ENCODE results near the gene NKTR. TPM values are rescaled to one million over a fixed set of nuclear protein-coding genes. Genes with fewer than 3 reads are reported as not detected.

The NKTR gene
- polyA plus RNA-seq, 6 donors from 2014 or later: 6.2 to 21.9 (median 8.4) TPM

- DNase-seq (no peak), ATAC-seq (ENCODE audit: low read depth in 2 of 2) (no peak)
- no peaks in the 10 kb centered on the region for H3K9me3 Mint-ChIP-seq
- no peak overlapping the region for H3K4me3 Mint-ChIP-seq
- H3K4me1 Mint-ChIP-seq: peaks cover 0 to 2% (median 0%) of the 10 kb centered on the region in 3 donors
- no peak overlapping the region for H3K27ac Mint-ChIP-seq
- peaks cover 12 to 47% (median 30%) of the 10 kb centered on the region in 3 donors for H3K27me3 Mint-ChIP-seq
- H3K36me3 Mint-ChIP-seq: no peaks in the 10 kb centered on the region
Observed at GRCh38 chr3:42685891-42686820, 85.7 kb downstream of the NKTR start.

GRCh38 chr3:42686832-42687650, 86.6 kb downstream of the NKTR start:
- H3K36me3 Mint-ChIP-seq: no peaks in the 10 kb centered on the region
- H3K27me3 Mint-ChIP-seq: peaks cover 8 to 47% (median 30%) of the 10 kb centered on the region in 3 donors
- no peak for ATAC-seq (ENCODE audit: low read depth in 2 of 2)
- DNase-seq: no peak
- H3K4me3 Mint-ChIP-seq: no peak overlapping the region
- no peaks in the 10 kb centered on the region for H3K9me3 Mint-ChIP-seq
- H3K27ac Mint-ChIP-seq: no peak overlapping the region
- H3K4me1 Mint-ChIP-seq: peaks cover 0 to 2% (median 0%) of the 10 kb centered on the region in 3 donors

- DNase-seq (no peak), ATAC-seq (ENCODE audit: low read depth in 2 of 2) (no peak)
- peaks cover 8 to 42% (median 23%) of the 10 kb centered on the region in 3 donors for H3K27me3 Mint-ChIP-seq
- H3K9me3 Mint-ChIP-seq: no peaks in the 10 kb centered on the region
- H3K27ac Mint-ChIP-seq: no peak overlapping the region
- H3K4me3 Mint-ChIP-seq: no peak overlapping the region
- H3K4me1 Mint-ChIP-seq: peaks cover 0 to 2% (median 0%) of the 10 kb centered on the region in 3 donors
- no peaks in the 10 kb centered on the region for H3K36me3 Mint-ChIP-seq
Observed at GRCh38 chr3:42688016-42688415, 87.5 kb downstream of the NKTR start.

- H3K27ac Mint-ChIP-seq: peak overlapping the region in 1 of 6 donors; percentile 39
- no peak for DNase-seq
- H3K36me3 Mint-ChIP-seq: no peaks in the 10 kb centered on the region
- no peak for ATAC-seq (ENCODE audit: low read depth in 2 of 2)
- no peak overlapping the region for H3K4me3 Mint-ChIP-seq
- peaks cover 0 to 2% (median 0%) of the 10 kb centered on the region in 3 donors for H3K4me1 Mint-ChIP-seq
- H3K27me3 Mint-ChIP-seq: peaks cover 8 to 37% (median 19%) of the 10 kb centered on the region in 3 donors
- no peaks in the 10 kb centered on the region for H3K9me3 Mint-ChIP-seq
Observed at GRCh38 chr3:42688487-42689420, 88.3 kb downstream of the NKTR start.

- Mint-ChIP-seq H3K27me3 (peaks cover 6 to 37% (median 19%) of the 10 kb centered on the region in 3 donors), H3K9me3 (no peaks in the 10 kb centered on the region), H3K4me1 (peaks cover 0 to 2% (median 0%) of the 10 kb centered on the region in 3 donors), H3K4me3 (no peak overlapping the region), H3K27ac (peak overlapping the region in 1 of 6 donors; percentile 3), H3K36me3 (no peaks in the 10 kb centered on the region)
- ATAC-seq (ENCODE audit: low read depth in 2 of 2) (no peak), DNase-seq (no peak)
Observed at GRCh38 chr3:42689421-42690014, 89.0 kb downstream of the NKTR start.

GRCh38 chr3:42690191-42690590, 89.7 kb downstream of the NKTR start:
- H3K27ac Mint-ChIP-seq: no peak overlapping the region
- ATAC-seq (ENCODE audit: low read depth in 2 of 2) (no peak), DNase-seq (no peak)
- H3K4me1 Mint-ChIP-seq: peaks cover 0 to 2% (median 0%) of the 10 kb centered on the region in 3 donors
- H3K36me3 Mint-ChIP-seq: no peaks in the 10 kb centered on the region
- H3K4me3 Mint-ChIP-seq: peak overlapping the region in 1 of 8 donors; percentile 23
- no peaks in the 10 kb centered on the region for H3K9me3 Mint-ChIP-seq
- peaks cover 0 to 31% (median 19%) of the 10 kb centered on the region in 3 donors for H3K27me3 Mint-ChIP-seq

GRCh38 chr3:42690766-42691680, 90.5 kb downstream of the NKTR start:
- no peaks in the 10 kb centered on the region for H3K9me3 Mint-ChIP-seq
- no peak overlapping the region for H3K4me3 Mint-ChIP-seq
- H3K36me3 Mint-ChIP-seq: no peaks in the 10 kb centered on the region
- H3K4me1 Mint-ChIP-seq: no peaks in the 10 kb centered on the region
- peaks cover 0 to 23% (median 13%) of the 10 kb centered on the region in 3 donors for H3K27me3 Mint-ChIP-seq
- ATAC-seq (ENCODE audit: low read depth in 2 of 2) (no peak), DNase-seq (no peak)
- no peak overlapping the region for H3K27ac Mint-ChIP-seq

- Mint-ChIP-seq H3K4me3 (no peak overlapping the region), H3K9me3 (no peaks in the 10 kb centered on the region), H3K36me3 (no peaks in the 10 kb centered on the region), H3K27me3 (peaks cover 0 to 12% (median 11%) of the 10 kb centered on the region in 3 donors), H3K27ac (no peak overlapping the region), H3K4me1 (no peaks in the 10 kb centered on the region)
- ATAC-seq (ENCODE audit: low read depth in 2 of 2) (no peak), DNase-seq (no peak)
Observed at GRCh38 chr3:42691816-42692666, 91.6 kb downstream of the NKTR start.

- no peak for DNase-seq
Observed at GRCh38 chr3:42692667-42693529, 92.4 kb downstream of the NKTR start.

GRCh38 chr3:42693530-42693930, 93.0 kb downstream of the NKTR start:
- ATAC-seq (ENCODE audit: low read depth in 2 of 2) (no peak), DNase-seq (no peak)
- no peaks in the 10 kb centered on the region for H3K36me3 Mint-ChIP-seq
- no peak overlapping the region for H3K27ac Mint-ChIP-seq
- peaks cover 0 to 11% (median 10%) of the 10 kb centered on the region in 3 donors for H3K27me3 Mint-ChIP-seq
- H3K4me3 Mint-ChIP-seq: no peak overlapping the region
- no peaks in the 10 kb centered on the region for H3K4me1 Mint-ChIP-seq
- no peaks in the 10 kb centered on the region for H3K9me3 Mint-ChIP-seq

More at GRCh38 chr3:42692667-42693529, 92.4 kb downstream of the NKTR start:
- ATAC-seq (ENCODE audit: low read depth in 2 of 2): no peak
- peak overlapping the region in 1 of 6 donors; percentile 23 for H3K27ac Mint-ChIP-seq
- no peaks in the 10 kb centered on the region for H3K36me3 Mint-ChIP-seq
- H3K9me3 Mint-ChIP-seq: no peaks in the 10 kb centered on the region
- peaks cover 0 to 11% (median 10%) of the 10 kb centered on the region in 3 donors for H3K27me3 Mint-ChIP-seq
- H3K4me1 Mint-ChIP-seq: no peaks in the 10 kb centered on the region
- H3K4me3 Mint-ChIP-seq: no peak overlapping the region
